RPMI8226 (cell line): ENCODE measurements around the gene FAM163A.
A peak's percentile ranks its signal among the peaks of the same experiment; 100 is the strongest.

ENCODE experiments used
- DNase-seq: peaks from one replicate; pipeline ENCODE4 v3.0.0-alpha.2; 2015

FAM163A gene

GRCh38 chr1:179753061-179753460 lies 10.0 kb downstream of the FAM163A start:
- no peak for DNase-seq

GRCh38 chr1:179754041-179754624 lies 11.0 kb downstream of the FAM163A start:
- DNase-seq: no peak

GRCh38 chr1:179757933-179758332 lies 14.8 kb downstream of the FAM163A start:
- DNase-seq: no peak

- DNase-seq: no peak
These were observed 17.4 kb downstream of the FAM163A start for GRCh38 chr1:179760521-179760920.

- no peak for DNase-seq
These were observed 18.2 kb downstream of the FAM163A start for GRCh38 chr1:179761296-179761695.

GRCh38 chr1:179761846-179762640 lies 19.0 kb downstream of the FAM163A start:
- DNase-seq: no peak

GRCh38 chr1:179767177-179767581 lies 24.1 kb downstream of the FAM163A start:
- no peak for DNase-seq

- no peak for DNase-seq
These were observed 24.9 kb downstream of the FAM163A start for GRCh38 chr1:179767996-179768395.

- no peak for DNase-seq
These were observed 27.9 kb downstream of the FAM163A start for GRCh38 chr1:179770887-179771502.

- no peak for DNase-seq
These were observed 30.2 kb downstream of the FAM163A start for GRCh38 chr1:179773264-179773663.

GRCh38 chr1:179774000-179774399 lies 30.9 kb downstream of the FAM163A start:
- DNase-seq: no peak

GRCh38 chr1:179774566-179774965 lies 31.5 kb downstream of the FAM163A start:
- DNase-seq: no peak

GRCh38 chr1:179775009-179775408 lies 31.9 kb downstream of the FAM163A start:
- peak; percentile 19 for DNase-seq

GRCh38 chr1:179776831-179777230 lies 33.7 kb downstream of the FAM163A start:
- no peak for DNase-seq

- DNase-seq: no peak
These were observed 34.6 kb downstream of the FAM163A start for GRCh38 chr1:179777731-179778130.

- DNase-seq: peak; percentile 16
These were observed 36.7 kb downstream of the FAM163A start for GRCh38 chr1:179779645-179780272.

- no peak for DNase-seq
These were observed 38.9 kb downstream of the FAM163A start for GRCh38 chr1:179781962-179782361.

- no peak for DNase-seq
These were observed 41.9 kb downstream of the FAM163A start for GRCh38 chr1:179785031-179785431.

- no peak for DNase-seq
These were observed 42.6 kb downstream of the FAM163A start for GRCh38 chr1:179785728-179786127.

- DNase-seq: no peak
These were observed 44.0 kb downstream of the FAM163A start for GRCh38 chr1:179786815-179787685.

GRCh38 chr1:179788259-179788658 lies 45.2 kb downstream of the FAM163A start:
- no peak for DNase-seq

- no peak for DNase-seq
These were observed 50.2 kb downstream of the FAM163A start for GRCh38 chr1:179793281-179793680.

- DNase-seq: no peak
These were observed 51.1 kb downstream of the FAM163A start for GRCh38 chr1:179794146-179794545.
